Bone marrow (tissue), 2 donors: Measurements from ENCODE around the gene MYO5C.
"Not testable (repeated sequence)": the region's sequence is repeated elsewhere in the genome, so short reads cannot be mapped to it uniquely, and the experiment has no call there.

Experiments used
- DNase-seq, 2 donors: peaks; one replicate each; lab custom pipeline; 2025; lab: John Stamatoyannopoulos, UW

MYO5C gene

GRCh38 chr15:52204657-52205056, 90.9 kb downstream of the MYO5C start:
- DNase-seq, result no peak

- no peak for DNase-seq
Observed at GRCh38 chr15:52200831-52201365, 94.7 kb downstream of the MYO5C start.

GRCh38 chr15:52199271-52199670, 96.3 kb downstream of the MYO5C start:
- no peak for DNase-seq

- no peak for DNase-seq
Observed at GRCh38 chr15:52196891-52197290, 98.7 kb downstream of the MYO5C start.

GRCh38 chr15:52193791-52194190, 101.8 kb downstream of the MYO5C start:
- DNase-seq, result no peak

- no peak for DNase-seq
Observed at GRCh38 chr15:52193321-52193720, 102.3 kb downstream of the MYO5C start.

GRCh38 chr15:52191207-52191606, 104.4 kb downstream of the MYO5C start, which contains the start of gene GNB5:
GNB5 (minus strand) TSS chr15:52191392; CDS start chr15:52184676, 6,716 bp downstream.
- no peak for DNase-seq

- no peak for DNase-seq
Observed at GRCh38 chr15:52186651-52187486, 108.7 kb downstream of the MYO5C start.

GRCh38 chr15:52185151-52185561, 110.4 kb downstream of the MYO5C start:
- no peak for DNase-seq

GRCh38 chr15:52184721-52185120, 110.9 kb downstream of the MYO5C start:
- no peak for DNase-seq

- no peak for DNase-seq
Observed at GRCh38 chr15:52183562-52184173, 111.9 kb downstream of the MYO5C start.

GRCh38 chr15:52181938-52182780, 113.4 kb downstream of the MYO5C start:
- DNase-seq, result no peak

GRCh38 chr15:52180851-52181450, 114.7 kb downstream of the MYO5C start:
- DNase-seq, result no peak

- no peak for DNase-seq
Observed at GRCh38 chr15:52180196-52180835, 115.3 kb downstream of the MYO5C start.

- peak; percentile 41 to 80 for DNase-seq
Observed at GRCh38 chr15:52179278-52180195, 116.1 kb downstream of the MYO5C start.

GRCh38 chr15:52178765-52179164, 116.8 kb downstream of the MYO5C start:
- DNase-seq, result no peak

- DNase-seq, result no peak
Observed at GRCh38 chr15:52172869-52173268, 122.7 kb downstream of the MYO5C start.

GRCh38 chr15:52171807-52172206, 123.8 kb downstream of the MYO5C start:
- DNase-seq, result no peak

- peak in 1 of 2 donors; percentile 39 for DNase-seq
Observed at GRCh38 chr15:52171386-52171785, 124.2 kb downstream of the MYO5C start.

- DNase-seq, result not testable (repeated sequence)
Observed at GRCh38 chr15:52170199-52170598, 125.4 kb downstream of the MYO5C start.
